ENCODE data around the gene TTC7B.

The TTC7B gene

DNA sequence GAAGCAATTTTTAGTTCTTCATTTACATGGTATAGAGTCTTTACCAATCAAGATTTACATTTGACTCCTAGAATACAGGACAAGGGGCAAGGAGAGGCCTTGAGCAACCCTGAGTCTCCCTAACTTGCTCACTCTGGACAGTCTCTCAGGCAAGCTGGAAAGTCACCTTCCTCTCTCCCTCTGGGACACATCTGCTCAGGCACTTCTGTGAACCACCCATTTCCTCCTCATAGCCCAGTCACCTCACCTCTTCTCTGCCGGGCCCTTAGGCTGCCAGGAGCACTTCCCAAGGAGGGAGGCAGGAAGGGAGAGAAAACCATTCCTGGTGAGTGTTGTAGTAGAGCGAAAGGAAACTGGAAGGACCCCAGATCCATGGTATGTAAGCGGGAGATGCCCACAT lies 202.8 kb downstream of the TTC7B start:
- DNase-seq, result no peak

- DNase-seq, result no peak
Measured at GRCh38 chr14:90612801-90613200, 203.4 kb downstream of the TTC7B start.

- DNase-seq, result no peak
Measured at GRCh38 chr14:90611936-90612335, 204.3 kb downstream of the TTC7B start.

- no peak for DNase-seq
Measured at GRCh38 chr14:90611501-90611900, 204.7 kb downstream of the TTC7B start.

GRCh38 chr14:90610346-90611040 lies 205.7 kb downstream of the TTC7B start:
- no peak for DNase-seq

- DNase-seq, result no peak
Measured at GRCh38 chr14:90609376-90609775, 206.9 kb downstream of the TTC7B start.

GRCh38 chr14:90608929-90609341 lies 207.3 kb downstream of the TTC7B start:
- DNase-seq, result no peak

DNA sequence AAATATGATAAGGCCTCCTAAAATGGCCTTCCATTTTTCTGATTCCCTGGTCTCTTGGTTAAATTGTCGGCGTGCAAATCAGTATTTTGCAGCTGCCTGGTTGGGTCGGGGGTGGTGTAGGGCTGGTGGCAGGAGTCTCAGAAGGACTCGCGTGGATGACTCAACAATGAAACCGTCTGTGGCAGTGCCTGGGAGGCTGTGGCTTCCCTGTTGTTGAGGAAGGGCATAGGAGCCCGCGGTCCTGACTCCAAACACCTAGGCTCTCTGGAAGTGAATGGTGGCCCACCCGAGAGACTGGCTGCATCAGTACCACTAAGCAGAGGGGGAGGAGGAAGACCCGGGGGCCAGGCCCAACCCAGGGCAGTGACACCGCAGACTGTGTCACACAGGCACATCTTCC lies 207.9 kb downstream of the TTC7B start:
- DNase-seq, result no peak

GRCh38 chr14:90607141-90607540 lies 209.1 kb downstream of the TTC7B start:
- no peak for DNase-seq

- DNase-seq, result no peak
Measured at GRCh38 chr14:90606434-90606833, 209.8 kb downstream of the TTC7B start.

GRCh38 chr14:90605430-90605829 lies 210.8 kb downstream of the TTC7B start:
- no peak for DNase-seq

- peak; percentile 66 for DNase-seq
Measured at GRCh38 chr14:90604356-90604755, 211.9 kb downstream of the TTC7B start.

- no peak for DNase-seq
Measured at GRCh38 chr14:90603841-90604240, 212.4 kb downstream of the TTC7B start.

DNA sequence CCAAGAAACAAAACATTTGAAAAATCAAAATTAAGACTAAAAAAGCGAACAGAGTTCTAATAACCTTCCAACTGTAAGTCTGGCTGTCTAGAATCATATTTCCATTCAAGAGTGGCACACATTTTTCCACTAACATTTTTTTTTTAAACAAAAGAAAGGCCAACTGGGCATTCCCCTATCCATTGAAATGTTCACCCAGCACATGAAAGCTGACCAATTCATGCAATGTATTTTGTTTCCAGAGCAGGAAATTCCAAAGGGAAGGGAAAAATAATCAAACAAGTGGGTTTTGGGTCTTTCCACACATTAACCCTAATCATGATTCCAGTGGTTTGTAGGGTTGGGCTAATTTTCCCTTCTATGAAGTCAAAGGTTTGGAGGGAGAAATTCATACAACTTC lies 212.9 kb downstream of the TTC7B start:
- DNase-seq, result no peak

DNA sequence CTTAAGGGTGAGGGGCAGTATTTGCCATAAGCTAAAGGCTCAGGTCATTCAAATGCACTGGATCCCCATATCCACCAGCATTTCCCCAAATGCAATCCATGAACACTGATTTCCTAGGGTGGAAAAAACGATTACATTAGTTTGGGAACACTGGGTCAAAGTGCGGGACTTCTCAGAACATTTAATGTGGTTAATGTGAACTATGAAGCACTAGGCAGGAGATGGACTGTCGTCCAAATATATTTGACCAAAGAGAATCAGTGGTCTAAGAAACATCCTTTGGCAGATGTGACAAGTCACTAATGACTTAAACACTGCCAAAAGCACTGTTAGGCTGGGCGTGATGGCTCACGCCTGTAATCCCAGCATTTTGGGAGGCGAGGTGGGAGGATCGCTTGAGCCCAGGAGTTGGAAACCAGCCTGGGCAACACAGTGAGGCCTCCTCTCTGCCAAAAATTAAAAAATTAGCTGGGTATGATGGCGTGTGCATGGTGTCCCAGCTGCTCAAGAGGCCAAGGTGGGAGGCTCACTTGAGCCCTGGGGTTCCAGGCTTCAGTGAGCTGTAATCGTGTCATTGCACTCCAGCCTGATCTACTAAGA lies 214.0 kb downstream of the TTC7B start:
- DNase-seq, result no peak

GRCh38 chr14:90601563-90601962 lies 214.7 kb downstream of the TTC7B start:
- no peak for DNase-seq

- no peak for DNase-seq
Measured at GRCh38 chr14:90600619-90601018, 215.6 kb downstream of the TTC7B start.

DNA sequence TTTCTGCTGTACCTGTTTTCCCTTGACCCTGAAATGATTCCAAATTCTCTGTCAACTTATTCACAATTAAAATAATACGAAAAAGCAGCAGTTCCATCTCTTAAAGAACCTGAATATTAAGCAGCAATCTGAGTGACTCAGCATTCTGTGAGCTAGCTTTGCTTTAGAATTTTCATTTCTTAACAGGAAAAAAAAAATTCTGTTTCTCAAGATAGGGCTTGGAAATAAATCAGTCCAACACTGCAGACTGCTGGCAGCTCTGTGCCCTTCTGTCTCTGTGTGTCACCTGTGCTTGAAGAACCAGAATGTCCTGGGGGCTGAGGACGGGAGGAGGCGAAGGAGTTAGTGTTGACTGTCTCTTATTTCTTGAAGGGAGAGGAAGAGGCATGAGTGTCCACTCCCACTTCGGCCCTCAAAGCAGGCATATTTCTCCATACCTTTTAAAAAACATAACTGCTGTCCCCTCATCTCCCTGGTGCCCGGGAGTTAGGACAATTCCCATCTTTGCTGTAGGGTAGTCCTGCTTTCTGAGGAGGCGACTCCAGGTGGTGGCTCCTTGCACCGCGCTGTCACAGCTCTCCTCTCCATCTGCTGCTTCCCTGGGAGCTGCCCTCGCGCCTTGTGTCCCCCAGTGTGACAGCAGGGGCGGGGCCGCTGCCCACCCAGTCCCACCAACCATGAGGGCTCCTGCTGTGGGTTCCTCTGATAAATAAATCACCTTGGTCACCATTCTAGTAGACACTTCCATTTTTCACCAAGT lies 216.3 kb downstream of the TTC7B start:
- DNase-seq, result peak; percentile 5

- DNase-seq, result no peak
Measured at GRCh38 chr14:90599339-90599738, 216.9 kb downstream of the TTC7B start.

DNA sequence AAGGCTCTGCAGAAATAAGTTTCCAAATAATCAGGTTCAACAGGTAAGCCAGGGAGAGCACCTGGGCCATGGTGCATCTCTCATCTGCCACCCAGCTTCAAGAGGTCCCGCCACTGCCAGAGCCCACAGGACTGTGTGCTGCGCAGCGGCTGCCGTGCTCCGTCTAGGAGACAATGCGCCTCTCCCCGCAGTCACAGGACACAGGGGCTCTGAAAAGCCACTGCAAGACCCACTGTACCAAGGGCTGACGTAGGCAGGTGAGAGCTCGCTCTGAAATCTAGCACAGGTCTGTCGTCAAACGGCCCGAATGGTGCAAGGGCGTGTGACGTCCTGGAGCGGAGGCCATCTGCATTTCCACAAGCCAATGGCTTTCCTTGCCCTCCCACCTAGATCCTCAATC lies 218.3 kb downstream of the TTC7B start:
- DNase-seq, result no peak

- DNase-seq, result no peak
Measured at GRCh38 chr14:90596733-90597132, 219.5 kb downstream of the TTC7B start.

GRCh38 chr14:90593254-90594040 lies 222.8 kb downstream of the TTC7B start:
- DNase-seq, result no peak

DNA sequence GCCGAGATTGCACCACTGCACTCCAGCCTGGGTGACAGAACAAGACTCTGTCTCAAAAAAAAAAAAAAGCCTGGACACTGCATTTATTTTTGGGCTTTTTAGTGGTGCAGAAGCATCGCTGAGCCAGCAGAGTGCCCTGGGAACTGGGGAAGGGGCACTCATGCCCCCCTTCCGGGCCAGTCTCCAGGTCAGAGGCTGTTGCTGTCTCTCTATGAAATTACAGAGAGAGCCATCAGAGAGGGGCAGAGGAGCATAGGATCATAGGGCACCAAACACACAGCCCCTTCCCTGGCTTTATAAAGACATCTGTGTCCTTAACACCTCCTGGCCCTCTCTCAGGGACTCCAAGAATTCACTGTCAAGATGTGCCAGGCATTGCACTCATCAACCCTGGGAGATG lies 223.6 kb downstream of the TTC7B start:
- no peak for DNase-seq
